ENCODE measurements around the gene HDGF. TPM values are rescaled to one million over a fixed set of nuclear protein-coding genes. Genes with fewer than 3 reads are reported as not detected.

Gene HDGF
- total RNA-seq, 1 experiment from 2014 or later: 325 TPM

DNA sequence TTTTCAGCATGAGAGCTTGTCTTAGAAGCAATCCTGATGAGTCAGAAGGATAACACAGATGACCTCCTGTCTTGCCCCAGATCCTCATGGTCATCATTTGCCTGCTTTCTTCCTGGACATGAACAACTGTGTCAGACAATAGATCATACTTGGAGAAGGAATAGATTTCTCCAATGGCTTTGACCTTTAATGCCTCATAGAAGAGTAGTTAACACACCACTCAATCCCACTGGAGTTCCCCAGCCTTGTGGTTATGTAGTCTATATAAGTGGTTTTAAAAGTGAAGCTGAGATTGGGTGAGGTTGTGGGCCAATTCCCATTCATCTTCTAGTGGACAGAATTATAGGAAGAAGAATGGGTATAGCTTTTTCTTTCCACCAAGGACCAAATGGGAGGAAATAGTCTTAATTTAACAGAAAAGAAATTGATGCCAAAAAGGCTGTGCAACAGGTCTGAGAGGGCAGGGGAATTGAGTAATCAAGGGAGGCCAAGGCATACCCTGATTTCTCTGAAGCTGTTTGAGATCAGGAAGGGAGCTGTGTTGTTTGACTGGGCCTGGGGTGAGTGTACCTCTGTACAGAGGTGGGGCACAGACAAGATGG, 30.2 kb upstream of the HDGF start:
- intact Hi-C loops (cut with micrococcal nuclease; ENCODE audit: unreplicated experiment) (no loop called here), in situ Hi-C loops (cut with HindIII; ENCODE audit: low pct_unique_long_range_greater_than_20kb, low sequenced_read_pairs) (no loop called here)
- ATAC-seq: no peak
- Histone ChIP-seq H3K4me3 (ENCODE audit: low read depth in 2 of 2, low read length in 2 of 2) (no peak overlapping the region), H3K36me3 (ENCODE audit: control insufficient read depth, insufficient read depth, low read length) (no peaks in the 10 kb centered on the region; the same call in 1 of the 2 replicates), H3K4me1 (ENCODE audit: control insufficient read depth, insufficient read depth, low read length) (0 out of 2 replicates have a peak, but pooled peaks cover 5% of the 10 kb centered on the region), H3K27ac (ENCODE audit: low read length) (no peak overlapping the region), H3K27me3 (ENCODE audit: control insufficient read depth, insufficient read depth, low read length) (no peaks in the 10 kb centered on the region), H3K9me3 (ENCODE audit: control insufficient read depth, insufficient read depth, low read depth, low read length) (no peaks in the 10 kb centered on the region)
- TF ChIP-seq, protein P1, sequence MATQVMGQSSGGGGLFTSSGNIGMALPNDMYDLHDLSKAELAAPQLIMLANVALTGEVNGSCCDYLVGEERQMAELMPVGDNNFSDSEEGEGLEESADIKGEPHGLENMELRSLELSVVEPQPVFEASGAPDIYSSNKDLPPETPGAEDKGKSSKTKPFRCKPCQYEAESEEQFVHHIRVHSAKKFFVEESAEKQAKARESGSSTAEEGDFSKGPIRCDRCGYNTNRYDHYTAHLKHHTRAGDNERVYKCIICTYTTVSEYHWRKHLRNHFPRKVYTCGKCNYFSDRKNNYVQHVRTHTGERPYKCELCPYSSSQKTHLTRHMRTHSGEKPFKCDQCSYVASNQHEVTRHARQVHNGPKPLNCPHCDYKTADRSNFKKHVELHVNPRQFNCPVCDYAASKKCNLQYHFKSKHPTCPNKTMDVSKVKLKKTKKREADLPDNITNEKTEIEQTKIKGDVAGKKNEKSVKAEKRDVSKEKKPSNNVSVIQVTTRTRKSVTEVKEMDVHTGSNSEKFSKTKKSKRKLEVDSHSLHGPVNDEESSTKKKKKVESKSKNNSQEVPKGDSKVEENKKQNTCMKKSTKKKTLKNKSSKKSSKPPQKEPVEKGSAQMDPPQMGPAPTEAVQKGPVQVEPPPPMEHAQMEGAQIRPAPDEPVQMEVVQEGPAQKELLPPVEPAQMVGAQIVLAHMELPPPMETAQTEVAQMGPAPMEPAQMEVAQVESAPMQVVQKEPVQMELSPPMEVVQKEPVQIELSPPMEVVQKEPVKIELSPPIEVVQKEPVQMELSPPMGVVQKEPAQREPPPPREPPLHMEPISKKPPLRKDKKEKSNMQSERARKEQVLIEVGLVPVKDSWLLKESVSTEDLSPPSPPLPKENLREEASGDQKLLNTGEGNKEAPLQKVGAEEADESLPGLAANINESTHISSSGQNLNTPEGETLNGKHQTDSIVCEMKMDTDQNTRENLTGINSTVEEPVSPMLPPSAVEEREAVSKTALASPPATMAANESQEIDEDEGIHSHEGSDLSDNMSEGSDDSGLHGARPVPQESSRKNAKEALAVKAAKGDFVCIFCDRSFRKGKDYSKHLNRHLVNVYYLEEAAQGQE (IDR thresholded peaks at IDR 0.05; ENCODE audit: insufficient read depth in 1 of 2, low read depth in 2 of 2, low read length in 1 of 2): no peak
- TF ChIP-seq SIN3A (IDR thresholded peaks at IDR 0.05; ENCODE audit: borderline replicate concordance, insufficient read depth, low read depth, low read length) (no peak), POLR2AphosphoS5 (IDR thresholded peaks at IDR 0.05; ENCODE audit: low read depth, low read length) (no peak)
- CTCF ChIA-PET: no interaction called here
- DNase-seq (ENCODE audit: low read depth, low spot score): no peak
- BruUV-seq (replicated peaks): TSS peak; percentile 37
- POLR2A ChIA-PET: no interaction called here

DNA sequence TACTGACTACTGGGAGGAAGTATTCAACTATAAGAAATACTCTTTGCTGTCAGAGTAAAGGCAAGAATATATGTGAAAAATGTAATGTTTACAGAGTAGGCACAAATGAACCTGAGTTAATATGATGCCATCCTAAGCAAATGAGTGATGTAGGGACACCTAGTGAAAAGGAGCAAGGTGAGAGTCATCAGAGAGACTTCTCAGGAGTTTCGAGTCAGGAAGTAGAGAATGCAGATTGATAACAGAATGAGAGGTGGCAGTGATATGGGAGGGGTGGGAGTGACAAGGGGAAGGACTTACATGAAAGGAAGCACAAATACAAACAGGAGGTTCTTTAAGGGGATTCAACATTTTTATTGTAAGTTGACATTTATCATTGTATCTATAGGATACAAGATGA, 26.1 kb upstream of the HDGF start:
- Histone ChIP-seq H3K4me3 (ENCODE audit: low read depth in 2 of 2, low read length in 2 of 2) (no peak overlapping the region), H3K27ac (ENCODE audit: low read length) (no peak overlapping the region), H3K4me1 (ENCODE audit: control insufficient read depth, insufficient read depth, low read length) (peaks cover 8% of the 10 kb centered on the region; the same call in 1 of the 2 replicates), H3K36me3 (ENCODE audit: control insufficient read depth, insufficient read depth, low read length) (no peaks in the 10 kb centered on the region), H3K9me3 (ENCODE audit: control insufficient read depth, insufficient read depth, low read depth, low read length) (no peaks in the 10 kb centered on the region), H3K27me3 (ENCODE audit: control insufficient read depth, insufficient read depth, low read length) (no peaks in the 10 kb centered on the region)
- intact Hi-C loops (cut with micrococcal nuclease; ENCODE audit: unreplicated experiment): no loop called here
- POLR2A ChIA-PET: no interaction called here
- TF ChIP-seq POLR2AphosphoS5 (IDR thresholded peaks at IDR 0.05; ENCODE audit: low read depth, low read length) (no peak), SIN3A (IDR thresholded peaks at IDR 0.05; ENCODE audit: borderline replicate concordance, insufficient read depth, low read depth, low read length) (no peak), TCF7L2 (IDR thresholded peaks at IDR 0.05; ENCODE audit: low read depth, low read length) (no peak)
- TF ChIP-seq, protein P1 (IDR thresholded peaks at IDR 0.05; ENCODE audit: insufficient read depth in 1 of 2, low read depth in 2 of 2, low read length in 1 of 2): no peak
- ATAC-seq: no peak
- CTCF ChIA-PET: no interaction called here
- no TSS peak for BruUV-seq (replicated peaks)
- in situ Hi-C loops (cut with HindIII; ENCODE audit: low pct_unique_long_range_greater_than_20kb, low sequenced_read_pairs): no loop called here
- DNase-seq (ENCODE audit: low read depth, low spot score): no peak

DNA sequence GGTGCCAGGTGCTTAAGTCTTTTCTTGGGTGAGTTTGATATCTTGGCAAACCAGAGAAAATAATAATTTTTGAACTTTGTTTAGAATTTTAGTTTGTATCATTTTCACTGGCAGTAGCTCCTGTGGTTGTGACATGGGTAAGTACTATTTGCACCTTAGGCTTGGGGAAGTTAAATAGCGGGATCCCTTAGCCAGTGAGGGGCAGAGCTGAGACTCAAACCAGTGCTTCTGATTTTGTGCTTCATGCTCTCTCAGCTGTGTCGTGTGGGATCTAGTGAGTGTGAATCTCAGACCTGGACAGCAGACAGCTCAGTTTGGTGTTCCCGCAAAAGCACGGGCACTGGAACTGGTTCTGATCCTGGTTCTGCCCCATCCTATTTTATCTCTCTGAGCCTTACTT, 25.5 kb upstream of the HDGF start:
- POLR2A ChIA-PET: no interaction called here
- TF ChIP-seq SIN3A (IDR thresholded peaks at IDR 0.05; ENCODE audit: borderline replicate concordance, insufficient read depth, low read depth, low read length) (no peak), TCF7L2 (IDR thresholded peaks at IDR 0.05; ENCODE audit: low read depth, low read length) (no peak), POLR2AphosphoS5 (IDR thresholded peaks at IDR 0.05; ENCODE audit: low read depth, low read length) (no peak)
- TF ChIP-seq, protein P1 (IDR thresholded peaks at IDR 0.05; ENCODE audit: insufficient read depth in 1 of 2, low read depth in 2 of 2, low read length in 1 of 2): no peak
- TF ChIP-seq, protein P2, sequence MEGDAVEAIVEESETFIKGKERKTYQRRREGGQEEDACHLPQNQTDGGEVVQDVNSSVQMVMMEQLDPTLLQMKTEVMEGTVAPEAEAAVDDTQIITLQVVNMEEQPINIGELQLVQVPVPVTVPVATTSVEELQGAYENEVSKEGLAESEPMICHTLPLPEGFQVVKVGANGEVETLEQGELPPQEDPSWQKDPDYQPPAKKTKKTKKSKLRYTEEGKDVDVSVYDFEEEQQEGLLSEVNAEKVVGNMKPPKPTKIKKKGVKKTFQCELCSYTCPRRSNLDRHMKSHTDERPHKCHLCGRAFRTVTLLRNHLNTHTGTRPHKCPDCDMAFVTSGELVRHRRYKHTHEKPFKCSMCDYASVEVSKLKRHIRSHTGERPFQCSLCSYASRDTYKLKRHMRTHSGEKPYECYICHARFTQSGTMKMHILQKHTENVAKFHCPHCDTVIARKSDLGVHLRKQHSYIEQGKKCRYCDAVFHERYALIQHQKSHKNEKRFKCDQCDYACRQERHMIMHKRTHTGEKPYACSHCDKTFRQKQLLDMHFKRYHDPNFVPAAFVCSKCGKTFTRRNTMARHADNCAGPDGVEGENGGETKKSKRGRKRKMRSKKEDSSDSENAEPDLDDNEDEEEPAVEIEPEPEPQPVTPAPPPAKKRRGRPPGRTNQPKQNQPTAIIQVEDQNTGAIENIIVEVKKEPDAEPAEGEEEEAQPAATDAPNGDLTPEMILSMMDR (IDR thresholded peaks at IDR 0.05): no peak
- no peak for DNase-seq (ENCODE audit: low read depth, low spot score)
- H3K36me3 ChIP-seq (ENCODE audit: control insufficient read depth, insufficient read depth, low read length): no peaks in the 10 kb centered on the region
- peaks cover 11% of the 10 kb centered on the region; the same call in 1 of the 2 replicates for H3K4me1 ChIP-seq (ENCODE audit: control insufficient read depth, insufficient read depth, low read length)
- intact Hi-C loops (cut with micrococcal nuclease; ENCODE audit: unreplicated experiment) (no loop called here), in situ Hi-C loops (cut with HindIII; ENCODE audit: low pct_unique_long_range_greater_than_20kb, low sequenced_read_pairs) (no loop called here)
- no peak for ATAC-seq
- no peaks in the 10 kb centered on the region for H3K9me3 ChIP-seq (ENCODE audit: control insufficient read depth, insufficient read depth, low read depth, low read length)
- no peak overlapping the region for H3K4me3 ChIP-seq (ENCODE audit: low read depth in 2 of 2, low read length in 2 of 2)
- no TSS peak for BruUV-seq (replicated peaks)
- H3K27me3 ChIP-seq (ENCODE audit: control insufficient read depth, insufficient read depth, low read length): no peaks in the 10 kb centered on the region
- no peak overlapping the region for H3K27ac ChIP-seq (ENCODE audit: low read length)
- CTCF ChIA-PET: no interaction called here
